ENCODE measurements around the gene ZFHX3. TPM values are rescaled to one million over a fixed set of nuclear protein-coding genes. Genes with fewer than 3 reads are reported as not detected.

Gene ZFHX3
- total and polyA plus RNA-seq, 2 of the 8 experiments (the other 6 are each of a cell fraction or from before 2014, with no cell fraction given): 0.08 to 0.99 TPM

DNA sequence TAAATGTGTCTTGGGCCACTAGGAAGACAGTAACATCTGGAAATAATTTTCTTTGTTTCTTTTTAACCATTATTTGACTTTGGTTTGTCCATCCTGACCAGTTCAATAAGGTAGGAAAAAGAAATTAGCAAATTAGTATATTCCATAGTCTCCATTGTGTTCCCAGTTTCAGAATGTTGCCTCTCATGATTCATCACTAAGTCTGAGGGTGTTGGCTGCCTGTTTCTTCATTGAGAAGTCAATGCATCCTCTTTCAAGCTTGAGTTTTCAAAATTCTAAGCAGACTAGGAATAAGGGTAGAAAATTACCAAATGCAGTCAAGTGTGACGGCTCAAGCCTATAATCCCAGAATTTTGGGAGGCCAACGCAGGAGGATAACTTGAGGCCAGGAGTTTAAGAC lies 41.9 kb downstream of the ZFHX3 start (continued):
- TF ChIP-seq, protein P1, sequence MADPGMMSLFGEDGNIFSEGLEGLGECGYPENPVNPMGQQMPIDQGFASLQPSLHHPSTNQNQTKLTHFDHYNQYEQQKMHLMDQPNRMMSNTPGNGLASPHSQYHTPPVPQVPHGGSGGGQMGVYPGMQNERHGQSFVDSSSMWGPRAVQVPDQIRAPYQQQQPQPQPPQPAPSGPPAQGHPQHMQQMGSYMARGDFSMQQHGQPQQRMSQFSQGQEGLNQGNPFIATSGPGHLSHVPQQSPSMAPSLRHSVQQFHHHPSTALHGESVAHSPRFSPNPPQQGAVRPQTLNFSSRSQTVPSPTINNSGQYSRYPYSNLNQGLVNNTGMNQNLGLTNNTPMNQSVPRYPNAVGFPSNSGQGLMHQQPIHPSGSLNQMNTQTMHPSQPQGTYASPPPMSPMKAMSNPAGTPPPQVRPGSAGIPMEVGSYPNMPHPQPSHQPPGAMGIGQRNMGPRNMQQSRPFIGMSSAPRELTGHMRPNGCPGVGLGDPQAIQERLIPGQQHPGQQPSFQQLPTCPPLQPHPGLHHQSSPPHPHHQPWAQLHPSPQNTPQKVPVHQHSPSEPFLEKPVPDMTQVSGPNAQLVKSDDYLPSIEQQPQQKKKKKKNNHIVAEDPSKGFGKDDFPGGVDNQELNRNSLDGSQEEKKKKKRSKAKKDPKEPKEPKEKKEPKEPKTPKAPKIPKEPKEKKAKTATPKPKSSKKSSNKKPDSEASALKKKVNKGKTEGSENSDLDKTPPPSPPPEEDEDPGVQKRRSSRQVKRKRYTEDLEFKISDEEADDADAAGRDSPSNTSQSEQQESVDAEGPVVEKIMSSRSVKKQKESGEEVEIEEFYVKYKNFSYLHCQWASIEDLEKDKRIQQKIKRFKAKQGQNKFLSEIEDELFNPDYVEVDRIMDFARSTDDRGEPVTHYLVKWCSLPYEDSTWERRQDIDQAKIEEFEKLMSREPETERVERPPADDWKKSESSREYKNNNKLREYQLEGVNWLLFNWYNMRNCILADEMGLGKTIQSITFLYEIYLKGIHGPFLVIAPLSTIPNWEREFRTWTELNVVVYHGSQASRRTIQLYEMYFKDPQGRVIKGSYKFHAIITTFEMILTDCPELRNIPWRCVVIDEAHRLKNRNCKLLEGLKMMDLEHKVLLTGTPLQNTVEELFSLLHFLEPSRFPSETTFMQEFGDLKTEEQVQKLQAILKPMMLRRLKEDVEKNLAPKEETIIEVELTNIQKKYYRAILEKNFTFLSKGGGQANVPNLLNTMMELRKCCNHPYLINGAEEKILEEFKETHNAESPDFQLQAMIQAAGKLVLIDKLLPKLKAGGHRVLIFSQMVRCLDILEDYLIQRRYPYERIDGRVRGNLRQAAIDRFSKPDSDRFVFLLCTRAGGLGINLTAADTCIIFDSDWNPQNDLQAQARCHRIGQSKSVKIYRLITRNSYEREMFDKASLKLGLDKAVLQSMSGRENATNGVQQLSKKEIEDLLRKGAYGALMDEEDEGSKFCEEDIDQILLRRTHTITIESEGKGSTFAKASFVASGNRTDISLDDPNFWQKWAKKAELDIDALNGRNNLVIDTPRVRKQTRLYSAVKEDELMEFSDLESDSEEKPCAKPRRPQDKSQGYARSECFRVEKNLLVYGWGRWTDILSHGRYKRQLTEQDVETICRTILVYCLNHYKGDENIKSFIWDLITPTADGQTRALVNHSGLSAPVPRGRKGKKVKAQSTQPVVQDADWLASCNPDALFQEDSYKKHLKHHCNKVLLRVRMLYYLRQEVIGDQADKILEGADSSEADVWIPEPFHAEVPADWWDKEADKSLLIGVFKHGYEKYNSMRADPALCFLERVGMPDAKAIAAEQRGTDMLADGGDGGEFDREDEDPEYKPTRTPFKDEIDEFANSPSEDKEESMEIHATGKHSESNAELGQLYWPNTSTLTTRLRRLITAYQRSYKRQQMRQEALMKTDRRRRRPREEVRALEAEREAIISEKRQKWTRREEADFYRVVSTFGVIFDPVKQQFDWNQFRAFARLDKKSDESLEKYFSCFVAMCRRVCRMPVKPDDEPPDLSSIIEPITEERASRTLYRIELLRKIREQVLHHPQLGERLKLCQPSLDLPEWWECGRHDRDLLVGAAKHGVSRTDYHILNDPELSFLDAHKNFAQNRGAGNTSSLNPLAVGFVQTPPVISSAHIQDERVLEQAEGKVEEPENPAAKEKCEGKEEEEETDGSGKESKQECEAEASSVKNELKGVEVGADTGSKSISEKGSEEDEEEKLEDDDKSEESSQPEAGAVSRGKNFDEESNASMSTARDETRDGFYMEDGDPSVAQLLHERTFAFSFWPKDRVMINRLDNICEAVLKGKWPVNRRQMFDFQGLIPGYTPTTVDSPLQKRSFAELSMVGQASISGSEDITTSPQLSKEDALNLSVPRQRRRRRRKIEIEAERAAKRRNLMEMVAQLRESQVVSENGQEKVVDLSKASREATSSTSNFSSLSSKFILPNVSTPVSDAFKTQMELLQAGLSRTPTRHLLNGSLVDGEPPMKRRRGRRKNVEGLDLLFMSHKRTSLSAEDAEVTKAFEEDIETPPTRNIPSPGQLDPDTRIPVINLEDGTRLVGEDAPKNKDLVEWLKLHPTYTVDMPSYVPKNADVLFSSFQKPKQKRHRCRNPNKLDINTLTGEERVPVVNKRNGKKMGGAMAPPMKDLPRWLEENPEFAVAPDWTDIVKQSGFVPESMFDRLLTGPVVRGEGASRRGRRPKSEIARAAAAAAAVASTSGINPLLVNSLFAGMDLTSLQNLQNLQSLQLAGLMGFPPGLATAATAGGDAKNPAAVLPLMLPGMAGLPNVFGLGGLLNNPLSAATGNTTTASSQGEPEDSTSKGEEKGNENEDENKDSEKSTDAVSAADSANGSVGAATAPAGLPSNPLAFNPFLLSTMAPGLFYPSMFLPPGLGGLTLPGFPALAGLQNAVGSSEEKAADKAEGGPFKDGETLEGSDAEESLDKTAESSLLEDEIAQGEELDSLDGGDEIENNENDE (IDR thresholded peaks at IDR 0.05; ENCODE audit: insufficient replicate concordance, low read length): no peak
- no peak for TF ChIP-seq TEAD4 (IDR thresholded peaks at IDR 0.05; ENCODE audit: low read depth, low read length)
- TF ChIP-seq RFX5 (IDR thresholded peaks at IDR 0.05; ENCODE audit: borderline replicate concordance, low read depth, low read length): no peak
- TF ChIP-seq GTF2F1 (IDR thresholded peaks at IDR 0.05; ENCODE audit: borderline replicate concordance, low read depth, low read length): no peak
- TF ChIP-seq RAD21 (IDR thresholded peaks at IDR 0.05 in 1 of 2, conservative IDR thresholded peaks at IDR 0.05 in 1 of 2; ENCODE audit: low read depth in 2 of 2, low read length in 2 of 2): no peak
- TF ChIP-seq CBX8 (IDR thresholded peaks at IDR 0.05; ENCODE audit: borderline replicate concordance, low read depth, low read length): no peak
- no peak for TF ChIP-seq PHF8 (conservative IDR thresholded peaks at IDR 0.05; ENCODE audit: low read depth, low read length)
- TF ChIP-seq RXRA (IDR thresholded peaks at IDR 0.05; ENCODE audit: insufficient read depth, low read depth, low read length): no peak
- no peak for TF ChIP-seq KDM1A (IDR thresholded peaks at IDR 0.05; ENCODE audit: borderline replicate concordance, low read length)
- TF ChIP-seq, protein P2, sequence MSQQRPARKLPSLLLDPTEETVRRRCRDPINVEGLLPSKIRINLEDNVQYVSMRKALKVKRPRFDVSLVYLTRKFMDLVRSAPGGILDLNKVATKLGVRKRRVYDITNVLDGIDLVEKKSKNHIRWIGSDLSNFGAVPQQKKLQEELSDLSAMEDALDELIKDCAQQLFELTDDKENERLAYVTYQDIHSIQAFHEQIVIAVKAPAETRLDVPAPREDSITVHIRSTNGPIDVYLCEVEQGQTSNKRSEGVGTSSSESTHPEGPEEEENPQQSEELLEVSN (IDR thresholded peaks at IDR 0.05): no peak
